ENCODE measurements around the gene ZDHHC4. TPM values are rescaled to one million over a fixed set of nuclear protein-coding genes. Genes with fewer than 3 reads are reported as not detected.
A peak's percentile ranks its signal among the peaks of the same experiment; 100 is the strongest.

Gene ZDHHC4
- total RNA-seq, 1 experiment from 2014 or later: 28.9 TPM

DNA sequence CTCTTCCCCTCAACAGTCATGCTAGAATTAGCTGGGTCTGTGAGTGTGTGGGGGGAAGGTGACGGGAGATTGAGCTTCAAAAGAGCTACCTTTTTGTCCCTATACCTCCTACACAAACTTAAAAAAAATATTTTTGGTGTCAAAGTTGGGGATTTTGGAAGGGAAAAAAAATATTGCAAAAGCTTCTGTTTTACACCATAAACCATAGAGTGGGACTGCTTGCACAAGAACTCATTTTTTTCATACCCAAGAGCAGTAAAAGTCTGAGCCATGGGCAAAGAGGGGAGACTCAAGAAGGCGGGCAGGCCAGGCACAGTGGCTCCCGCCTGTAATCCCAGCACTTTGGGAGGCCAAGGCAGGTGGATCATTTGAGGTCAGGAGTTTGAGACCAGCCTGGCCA lies 9.4 kb upstream of the ZDHHC4 start:
- H3K79me2 ChIP-seq (ENCODE audit: low read length): no peaks in the 10 kb centered on the region
- H3K4me2 ChIP-seq (ENCODE audit: low read length): no peak overlapping the region
- ChIA-PET POLR2A (ENCODE audit: unreplicated experiment) (no interaction called here), CTCF (no interaction called here)
- intact Hi-C loops (cut with micrococcal nuclease): no loop called here
- H3K9me2 ChIP-seq (replicated peaks; ENCODE audit: low read length): no peaks in the 10 kb centered on the region
- no peaks in the 10 kb centered on the region for H3K4me1 ChIP-seq (ENCODE audit: insufficient read depth, low read length)
- DNase-seq: no peak
- no peaks in the 10 kb centered on the region for H3F3A ChIP-seq (ENCODE audit: low read length, unreplicated experiment)
- BruUV-seq (replicated peaks): no TSS peak
- no peak overlapping the region for H2AFZ ChIP-seq (ENCODE audit: low read length)
- H3K9me3 ChIP-seq (ENCODE audit: low read length): no peaks in the 10 kb centered on the region
- H3K36me3 ChIP-seq (ENCODE audit: low read depth, low read length): no peaks in the 10 kb centered on the region
- no peaks in the 10 kb centered on the region for H3K27me3 ChIP-seq (ENCODE audit: low read length)
- no peak overlapping the region for H3K4me3 ChIP-seq (ENCODE audit: low read length)
- no peak overlapping the region for H3K27ac ChIP-seq (ENCODE audit: low read length)
- TF ChIP-seq CTCF (conservative IDR thresholded peaks at IDR 0.05; ENCODE audit: low read depth, low read length): no peak
- TF ChIP-seq EZH2 (IDR thresholded peaks at IDR 0.05; ENCODE audit: low read length, unreplicated experiment): no peak
- no peak for TF ChIP-seq EZH2phosphoT487 (IDR thresholded peaks at IDR 0.05; ENCODE audit: borderline replicate concordance, low read length)
- ATAC-seq: no peak
- no peaks in the 10 kb centered on the region for H4K20me1 ChIP-seq (ENCODE audit: low read length)
- no peak overlapping the region for H3K9ac ChIP-seq (ENCODE audit: low read length)

- intact Hi-C loops (cut with micrococcal nuclease): no loop called here
- Histone ChIP-seq H3K27ac (ENCODE audit: low read length) (no peak overlapping the region), H3K4me3 (ENCODE audit: low read length) (no peak overlapping the region), H3K36me3 (ENCODE audit: low read depth, low read length) (no peaks in the 10 kb centered on the region), H3F3A (ENCODE audit: low read length, unreplicated experiment) (no peaks in the 10 kb centered on the region), H3K9me3 (ENCODE audit: low read length) (no peaks in the 10 kb centered on the region), H3K4me2 (ENCODE audit: low read length) (no peak overlapping the region), H3K9me2 (replicated peaks; ENCODE audit: low read length) (no peaks in the 10 kb centered on the region), H3K27me3 (ENCODE audit: low read length) (no peaks in the 10 kb centered on the region), H4K20me1 (ENCODE audit: low read length) (no peaks in the 10 kb centered on the region), H3K9ac (ENCODE audit: low read length) (no peak overlapping the region), H3K79me2 (ENCODE audit: low read length) (no peaks in the 10 kb centered on the region), H2AFZ (ENCODE audit: low read length) (no peak overlapping the region), H3K4me1 (ENCODE audit: insufficient read depth, low read length) (no peaks in the 10 kb centered on the region)
- no peak for TF ChIP-seq EZH2 (IDR thresholded peaks at IDR 0.05; ENCODE audit: low read length, unreplicated experiment)
- no peak for TF ChIP-seq EZH2phosphoT487 (IDR thresholded peaks at IDR 0.05; ENCODE audit: borderline replicate concordance, low read length)
- TF ChIP-seq CTCF (conservative IDR thresholded peaks at IDR 0.05; ENCODE audit: low read depth, low read length): no peak
- DNase-seq: peak; percentile 7
- peak; percentile 27 for ATAC-seq
- ChIA-PET POLR2A (ENCODE audit: unreplicated experiment) (no interaction called here), CTCF (interaction anchor here (0.7 kb wide), 1 partner anchor 605 kb away, joined by 4 read pairs; no protein-coding TSS in a partner anchor)
- no TSS peak for BruUV-seq (replicated peaks)
Observed at GRCh38 chr7:6571160-6571779, 6.0 kb upstream of the ZDHHC4 start.

DNA sequence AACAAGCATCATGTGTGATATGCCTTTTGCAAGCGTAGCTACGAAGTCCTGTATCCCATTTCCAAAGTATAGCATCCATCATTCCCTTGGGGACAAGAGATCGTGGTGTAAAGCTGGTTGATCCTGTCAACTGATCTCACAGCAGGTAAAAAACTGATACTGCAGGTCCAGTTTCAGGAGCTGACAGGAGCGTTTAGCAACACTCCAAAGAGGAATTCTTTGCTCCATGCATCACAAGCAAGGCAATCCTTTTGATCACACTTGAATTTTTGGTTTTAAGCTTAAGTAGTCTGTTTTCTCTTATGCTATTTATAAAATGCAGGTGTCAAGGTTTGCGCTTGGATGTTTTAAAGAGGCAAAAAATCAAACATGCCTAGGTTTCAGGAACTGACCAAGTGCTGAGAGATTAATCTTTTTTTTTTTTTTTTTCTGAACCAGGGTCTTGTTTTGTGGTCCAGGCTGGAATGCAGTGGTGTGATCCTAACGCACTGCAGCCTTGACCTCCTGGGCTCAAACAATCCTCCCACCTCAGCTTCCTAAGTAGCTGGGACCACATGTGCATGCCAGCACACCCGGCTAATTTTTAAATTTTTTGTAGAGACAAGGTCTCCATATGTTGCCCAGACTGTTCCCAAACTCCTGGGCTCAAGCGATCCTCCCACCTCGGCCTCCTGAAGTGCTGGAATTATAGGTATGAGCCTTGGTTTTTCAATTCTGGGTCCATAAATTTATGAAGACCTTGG lies 1.8 kb upstream of the ZDHHC4 start:
- POLR2A ChIA-PET (ENCODE audit: unreplicated experiment): interaction anchor here (0.6 kb wide), 1 partner anchor 9 kb away, joined by 3 read pairs; no protein-coding TSS in a partner anchor
- CTCF ChIA-PET: interaction anchor here (1.4 kb wide), 1 partner anchor 16 kb away, joined by 6 read pairs; no protein-coding TSS in a partner anchor
- no peak for ATAC-seq

More for the DNA sequence above, 1.8 kb upstream of the ZDHHC4 start:
- no peak overlapping the region for H3K4me3 ChIP-seq (ENCODE audit: low read length)
- H3K36me3 ChIP-seq (ENCODE audit: low read depth, low read length): no peaks in the 10 kb centered on the region
- no TSS peak for BruUV-seq (replicated peaks)
- no peak overlapping the region for H2AFZ ChIP-seq (ENCODE audit: low read length)
- no peaks in the 10 kb centered on the region for H3K27me3 ChIP-seq (ENCODE audit: low read length)
- no peaks in the 10 kb centered on the region for H3F3A ChIP-seq (ENCODE audit: low read length, unreplicated experiment)
- no peaks in the 10 kb centered on the region for H3K9me2 ChIP-seq (replicated peaks; ENCODE audit: low read length)
- H3K27ac ChIP-seq (ENCODE audit: low read length): no peak overlapping the region
- H3K9ac ChIP-seq (ENCODE audit: low read length): no peak overlapping the region
- TF ChIP-seq EZH2 (IDR thresholded peaks at IDR 0.05; ENCODE audit: low read length, unreplicated experiment) (no peak), EZH2phosphoT487 (IDR thresholded peaks at IDR 0.05; ENCODE audit: borderline replicate concordance, low read length) (no peak), CTCF (conservative IDR thresholded peaks at IDR 0.05; ENCODE audit: low read depth, low read length) (no peak)
- H3K79me2 ChIP-seq (ENCODE audit: low read length): no peaks in the 10 kb centered on the region
- H3K4me2 ChIP-seq (ENCODE audit: low read length): no peak overlapping the region
- no peak for DNase-seq
- H4K20me1 ChIP-seq (ENCODE audit: low read length): no peaks in the 10 kb centered on the region
- intact Hi-C loops (cut with micrococcal nuclease): no loop called here
- H3K4me1 ChIP-seq (ENCODE audit: insufficient read depth, low read length): no peaks in the 10 kb centered on the region
- no peaks in the 10 kb centered on the region for H3K9me3 ChIP-seq (ENCODE audit: low read length)
